Fibroblast of peridontal ligament (primary cell): Measurements from ENCODE around the gene GLTPD2.
"Not testable (repeated sequence)": the region's sequence is repeated elsewhere in the genome, so short reads cannot be mapped to it uniquely, and the experiment has no call there.

ENCODE experiments used
- DNase-seq: peaks from one replicate; pipeline ENCODE4 v3.0.0-alpha.2; 2010; ENCODE audit errors: extremely low read depth

Gene GLTPD2

GRCh38 chr17:4807605-4808377, 19.0 kb downstream of the GLTPD2 start:
- no peak for DNase-seq

GRCh38 chr17:4808378-4808767, 19.6 kb downstream of the GLTPD2 start:
- peak; percentile 35 for DNase-seq

GRCh38 chr17:4810696-4811290, 22.0 kb downstream of the GLTPD2 start:
- DNase-seq: no peak

GRCh38 chr17:4811471-4811870, 22.7 kb downstream of the GLTPD2 start:
- no peak for DNase-seq

GRCh38 chr17:4812690-4813089, 23.9 kb downstream of the GLTPD2 start:
- DNase-seq: no peak

GRCh38 chr17:4815043-4815675, 26.4 kb downstream of the GLTPD2 start:
- no peak for DNase-seq

- DNase-seq: no peak
Measured at GRCh38 chr17:4816826-4817225, 28.1 kb downstream of the GLTPD2 start.

GRCh38 chr17:4818276-4818675, 29.5 kb downstream of the GLTPD2 start:
- no peak for DNase-seq

- DNase-seq: no peak
Measured at GRCh38 chr17:4822835-4823234, 34.1 kb downstream of the GLTPD2 start.

- DNase-seq: no peak
Measured at GRCh38 chr17:4823373-4824089, 34.8 kb downstream of the GLTPD2 start.

- no peak for DNase-seq
Measured at GRCh38 chr17:4827399-4827798, 38.6 kb downstream of the GLTPD2 start.

GRCh38 chr17:4832829-4833177, 44.0 kb downstream of the GLTPD2 start:
- not testable (repeated sequence) for DNase-seq

GRCh38 chr17:4833178-4833940, 44.6 kb downstream of the GLTPD2 start, which contains the start of gene MINK1:
Gene MINK1, plus strand, starts transcription at chr17:4833340. Its CDS starts 244 bp downstream, at chr17:4833584.
- DNase-seq: peak; percentile 90

GRCh38 chr17:4833941-4834680, 45.3 kb downstream of the GLTPD2 start:
- DNase-seq: peak; percentile 59

GRCh38 chr17:4834681-4835020, 45.9 kb downstream of the GLTPD2 start:
- no peak for DNase-seq

- no peak for DNase-seq
Measured at GRCh38 chr17:4836221-4836620, 47.5 kb downstream of the GLTPD2 start.

- no peak for DNase-seq
Measured at GRCh38 chr17:4837471-4838308, 48.9 kb downstream of the GLTPD2 start.

- no peak for DNase-seq
Measured at GRCh38 chr17:4838309-4838785, 49.6 kb downstream of the GLTPD2 start.

- DNase-seq: no peak
Measured at GRCh38 chr17:4839221-4839620, 50.5 kb downstream of the GLTPD2 start.
